ENCODE data around the gene HACD3.

DNA sequence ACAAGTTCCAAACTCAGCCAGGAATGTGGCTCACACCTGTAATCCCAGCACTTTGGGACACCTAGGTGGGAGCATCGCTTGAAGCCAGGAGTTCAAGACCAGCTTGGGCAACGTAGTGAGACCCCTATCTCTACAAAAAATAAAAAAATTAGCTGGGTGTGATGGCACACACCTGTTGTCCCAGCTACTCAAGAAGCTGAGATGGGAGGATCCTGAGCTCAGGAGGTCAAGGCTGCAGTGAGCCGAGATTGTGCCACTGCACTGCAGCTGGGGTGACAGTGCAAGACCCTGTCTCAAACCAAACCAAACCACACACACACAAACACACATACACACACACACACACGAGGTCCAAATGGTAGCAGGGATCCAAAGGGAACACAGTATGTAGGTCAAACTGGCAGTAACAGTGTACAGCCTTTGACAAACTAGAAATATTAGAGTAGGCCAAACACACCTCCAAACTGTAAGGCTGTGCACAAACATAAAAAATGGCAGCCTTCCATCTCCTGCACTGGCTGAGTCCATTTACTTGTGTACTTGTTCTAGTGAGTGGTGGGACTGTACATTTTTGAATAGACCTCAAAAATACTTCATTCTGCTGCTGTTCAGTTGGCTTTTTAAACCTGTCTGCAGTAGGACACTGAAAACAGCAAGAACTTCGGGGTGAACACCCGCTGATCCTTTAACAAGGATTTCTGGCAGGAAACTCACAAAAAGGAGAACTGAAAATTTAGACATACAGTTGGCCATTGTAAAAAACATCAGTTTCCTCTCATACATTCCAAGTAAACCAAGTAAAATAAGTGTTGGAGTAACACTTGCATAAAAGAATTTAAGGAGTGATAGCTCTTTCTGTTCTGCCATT, 47.1 kb downstream of the HACD3 start:
- TF ChIP-seq, protein P1, sequence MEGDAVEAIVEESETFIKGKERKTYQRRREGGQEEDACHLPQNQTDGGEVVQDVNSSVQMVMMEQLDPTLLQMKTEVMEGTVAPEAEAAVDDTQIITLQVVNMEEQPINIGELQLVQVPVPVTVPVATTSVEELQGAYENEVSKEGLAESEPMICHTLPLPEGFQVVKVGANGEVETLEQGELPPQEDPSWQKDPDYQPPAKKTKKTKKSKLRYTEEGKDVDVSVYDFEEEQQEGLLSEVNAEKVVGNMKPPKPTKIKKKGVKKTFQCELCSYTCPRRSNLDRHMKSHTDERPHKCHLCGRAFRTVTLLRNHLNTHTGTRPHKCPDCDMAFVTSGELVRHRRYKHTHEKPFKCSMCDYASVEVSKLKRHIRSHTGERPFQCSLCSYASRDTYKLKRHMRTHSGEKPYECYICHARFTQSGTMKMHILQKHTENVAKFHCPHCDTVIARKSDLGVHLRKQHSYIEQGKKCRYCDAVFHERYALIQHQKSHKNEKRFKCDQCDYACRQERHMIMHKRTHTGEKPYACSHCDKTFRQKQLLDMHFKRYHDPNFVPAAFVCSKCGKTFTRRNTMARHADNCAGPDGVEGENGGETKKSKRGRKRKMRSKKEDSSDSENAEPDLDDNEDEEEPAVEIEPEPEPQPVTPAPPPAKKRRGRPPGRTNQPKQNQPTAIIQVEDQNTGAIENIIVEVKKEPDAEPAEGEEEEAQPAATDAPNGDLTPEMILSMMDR (IDR thresholded peaks at IDR 0.05), result no peak
- TF ChIP-seq POLR2A (IDR thresholded peaks at IDR 0.05), result no peak

Data from lower leg skin (tissue), 3 donors.